B cell (primary cell): Measurements from ENCODE around the gene MCUB. TPM values are rescaled to one million over a fixed set of nuclear protein-coding genes. Genes with fewer than 3 reads are reported as not detected.

Source experiments
- ATAC-seq: fragments of 200-7000 bp; cut with Tn5 transposase; one replicate; pipeline ENCODE4 v1.10.0; 2021; ENCODE audit warnings: low read depth, mild to moderate bottlenecking, moderate number of reproducible peaks, moderate library complexity
- CTCF ChIA-PET: fragments of 350-600 bp; sonication (Branson Sonifier 250); formaldehyde crosslinking; loops from one replicate; lab custom pipeline; 2021; ENCODE audit warnings: antibody characterized with exemption, inconsistent platforms; lab: Charles Lee
- POLR2A ChIA-PET: fragments of 350-600 bp; sonication (Branson Sonifier 250); formaldehyde crosslinking; loops from one replicate; lab custom pipeline; 2021; ENCODE audit warnings: antibody characterized with exemption; lab: Charles Lee
- DNase-seq: peaks from one replicate; pipeline ENCODE4 v3.0.0; 2013
- H2AFZ ChIP-seq: 2 replicates; pipeline ENCODE4 v1.6.1; 2012; ENCODE audit warnings: mild to moderate bottlenecking, low read depth, low read length; ENCODE audit not compliant: insufficient read depth, poor library complexity, severe bottlenecking
- H3K27ac ChIP-seq, 2 donors: 1 replicate in 1 of 2; 2 replicates in 1 of 2; pipeline ENCODE4 v1.5.1; 2012 to 2013; ENCODE audit warnings: low read length in 2 of 2, mild to moderate bottlenecking in 2 of 2, moderate library complexity in 1 of 2
- H3K27me3 ChIP-seq, 4 experiments: fragments of 200-600 bp in 1 of 4; sonication (generic) in 1 of 4; replicated peaks in 1 of 4; 1 replicate in 2 of 4; 2 replicates in 2 of 4; pipeline versions ENCODE4 v1.6.1 to v1.7.0; 2013 to 2016; ENCODE audit warnings: low read length in 3 of 4, mild to moderate bottlenecking in 2 of 4, mixed read lengths in 1 of 4, moderate library complexity in 1 of 4; ENCODE audit not compliant: insufficient read depth in 4 of 4, control insufficient read depth in 3 of 4; ENCODE audit errors: control extremely low read depth in 1 of 4
- H3K36me3 ChIP-seq, 2 experiments: replicated peaks in 1 of 2; 1 replicate in 1 of 2; 2 replicates in 1 of 2; pipeline versions ENCODE4 v1.6.1 to v1.7.1; 2013; ENCODE audit warnings: low read length in 1 of 2; ENCODE audit not compliant: insufficient read depth in 2 of 2, control insufficient read depth in 1 of 2; ENCODE audit errors: control extremely low read depth in 1 of 2, extremely low read depth in 1 of 2
- H3K4me1 ChIP-seq, 2 donors: fragments of 200-600 bp in 1 of 2; sonication (generic) in 1 of 2; 1 replicate in 1 of 2; 2 replicates in 1 of 2; pipeline versions ENCODE4 v1.5.1 to v1.6.1; 2013 to 2017; ENCODE audit warnings: low read length in 2 of 2; ENCODE audit not compliant: control insufficient read depth in 2 of 2, insufficient read depth in 2 of 2
- H3K4me2 ChIP-seq: replicated peaks from 2 replicates; pipeline ENCODE3; 2012; ENCODE audit warnings: mild to moderate bottlenecking, low read depth, low read length; ENCODE audit not compliant: poor library complexity, severe bottlenecking
- H3K4me3 ChIP-seq, 5 experiments: fragments of 200-600 bp in 1 of 5; sonication (generic) in 1 of 5; 1 replicate in 3 of 5; 2 replicates in 2 of 5; pipeline versions ENCODE4 v1.5.1 to v1.7.0; 2011 to 2016; ENCODE audit warnings: low read length in 4 of 5, mild to moderate bottlenecking in 4 of 5, low read depth in 2 of 5, control low read depth in 1 of 5, moderate library complexity in 1 of 5; ENCODE audit not compliant: insufficient read depth in 1 of 5; ENCODE audit errors: control extremely low read depth in 1 of 5, extremely low read depth in 1 of 5
- H3K79me2 ChIP-seq: fragments of 200-600 bp; sonication (generic); one replicate; pipeline ENCODE4 v1.6.0; 2016; ENCODE audit warnings: low read length; ENCODE audit not compliant: control insufficient read depth, insufficient read depth
- H3K9ac ChIP-seq: fragments of 200-600 bp; sonication (generic); 2 replicates; pipeline ENCODE4 v1.6.1; 2017; ENCODE audit warnings: mild to moderate bottlenecking, low read length, moderate library complexity
- H3K9me3 ChIP-seq, 3 donors: one replicate each; pipeline versions ENCODE4 v1.6.1 to v1.7.1; 2013; ENCODE audit warnings: low read length in 2 of 3; ENCODE audit not compliant: control insufficient read depth in 2 of 3, insufficient read depth in 1 of 3; ENCODE audit errors: control extremely low read depth in 1 of 3
- H4K20me1 ChIP-seq: 2 replicates; pipeline ENCODE4 v1.6.0; 2012; ENCODE audit warnings: mild to moderate bottlenecking, low read length; ENCODE audit not compliant: insufficient read depth, control insufficient read depth, poor library complexity, severe bottlenecking
- H3K27ac Mint-ChIP-seq: one replicate; pipeline ENCODE4 v1.8.0; 2021; ENCODE audit warnings: mixed read lengths
- H3K27me3 Mint-ChIP-seq: one replicate; pipeline ENCODE4 v1.8.0; 2021; ENCODE audit warnings: mixed read lengths
- H3K4me1 Mint-ChIP-seq: one replicate; pipeline ENCODE4 v1.8.0; 2021; ENCODE audit warnings: mixed read lengths
- H3K4me3 Mint-ChIP-seq: one replicate; pipeline ENCODE4 v1.8.0; 2021; ENCODE audit warnings: mixed read lengths
- H3K9me3 Mint-ChIP-seq: one replicate; pipeline ENCODE4 v1.8.0; 2022; ENCODE audit warnings: mixed read lengths; ENCODE audit not compliant: insufficient read depth
- EZH2 ChIP-seq: IDR thresholded peaks from 2 replicates; pipeline ENCODE4 v1.6.1; 2012; ENCODE audit warnings: borderline replicate concordance, low read depth, mild to moderate bottlenecking, moderate library complexity, low read length; ENCODE audit not compliant: insufficient read depth, poor library complexity, severe bottlenecking
- WGBS: methylation state at CpG from one replicate; pipeline ENCODE4 v1.1.5; 2013; ENCODE audit warnings: missing lambda C conversion rate; ENCODE audit not compliant: insufficient coverage; 5-methylcytosine and 5-hydroxymethylcytosine counted together
- intact Hi-C: fragments of 100-400 bp; cut with micrococcal nuclease; formaldehyde crosslinking; loops from one replicate; pipeline ENCODE4 v1.10.0; 2022
- polyA plus RNA-seq: library from polyadenylated mRNA; depleted of rRNA; stranded (reverse); fragments of >200 nt; gene quantifications from 2 replicates; pipeline ENCODE4 v1.2.3, GENCODE V29; 2012
- total RNA-seq, 2 donors: library from RNA; stranded (reverse); fragments of 120-200 nt in 1 of 2; gene quantifications; 1 replicate in 1 of 2; 2 replicates in 1 of 2; pipeline versions ENCODE4 v1.2.3 to v1.2.4, GENCODE V29; 2013 to 2022
- TF ChIP-seq, protein P1 (sequence below): fragments of 200-600 bp; IDR thresholded peaks from one replicate; pipeline ENCODE4 v1.8.0; 2022; ENCODE audit warnings: antibody characterized with exemption, mild to moderate bottlenecking

Gene MCUB
- total and polyA plus RNA-seq, 2 donors (not counting 1 experiment from before 2014, with no cell fraction given) = 59.3 to 114 TPM

DNA sequence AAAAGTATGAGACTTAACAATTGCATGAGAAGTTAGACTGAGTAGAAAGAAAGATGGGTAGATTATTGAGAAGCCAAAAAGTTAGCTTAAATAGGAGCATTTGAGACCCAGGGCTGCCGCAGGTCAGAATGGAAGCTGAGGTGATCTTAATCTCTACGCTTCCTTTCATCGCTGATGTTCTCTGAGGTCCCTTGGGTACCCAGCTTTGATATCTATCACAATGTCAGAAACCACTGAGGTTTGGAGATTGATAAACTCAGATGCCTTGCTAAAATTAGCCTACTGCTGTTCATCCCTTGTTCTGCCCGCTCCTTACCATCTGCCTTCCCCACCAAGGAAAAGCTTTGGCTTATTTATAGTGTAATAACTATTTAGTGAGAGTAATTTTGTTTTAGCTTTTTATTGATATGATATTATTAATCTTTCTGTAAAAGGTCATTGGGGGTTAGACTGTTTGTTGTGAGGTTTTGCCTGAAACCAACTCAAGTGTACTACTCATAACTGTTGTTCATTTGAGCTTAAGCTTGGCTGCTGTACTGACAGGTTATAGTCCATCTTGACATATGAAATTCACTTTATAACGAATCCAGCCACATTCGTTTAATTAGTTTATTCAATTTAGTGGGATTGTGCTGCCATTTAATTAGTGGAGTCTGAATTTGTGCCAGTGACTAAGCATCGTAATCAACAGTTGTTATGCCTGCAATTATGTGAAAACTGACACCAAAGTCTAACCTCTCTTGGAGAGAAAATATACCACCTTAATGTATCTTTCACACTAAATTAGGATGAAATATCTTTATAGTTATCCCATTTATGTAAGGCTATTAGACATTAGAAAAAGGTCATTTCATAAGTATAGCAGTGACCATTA is 15.1 kb downstream of the MCUB start:
- TF ChIP-seq, protein P1, sequence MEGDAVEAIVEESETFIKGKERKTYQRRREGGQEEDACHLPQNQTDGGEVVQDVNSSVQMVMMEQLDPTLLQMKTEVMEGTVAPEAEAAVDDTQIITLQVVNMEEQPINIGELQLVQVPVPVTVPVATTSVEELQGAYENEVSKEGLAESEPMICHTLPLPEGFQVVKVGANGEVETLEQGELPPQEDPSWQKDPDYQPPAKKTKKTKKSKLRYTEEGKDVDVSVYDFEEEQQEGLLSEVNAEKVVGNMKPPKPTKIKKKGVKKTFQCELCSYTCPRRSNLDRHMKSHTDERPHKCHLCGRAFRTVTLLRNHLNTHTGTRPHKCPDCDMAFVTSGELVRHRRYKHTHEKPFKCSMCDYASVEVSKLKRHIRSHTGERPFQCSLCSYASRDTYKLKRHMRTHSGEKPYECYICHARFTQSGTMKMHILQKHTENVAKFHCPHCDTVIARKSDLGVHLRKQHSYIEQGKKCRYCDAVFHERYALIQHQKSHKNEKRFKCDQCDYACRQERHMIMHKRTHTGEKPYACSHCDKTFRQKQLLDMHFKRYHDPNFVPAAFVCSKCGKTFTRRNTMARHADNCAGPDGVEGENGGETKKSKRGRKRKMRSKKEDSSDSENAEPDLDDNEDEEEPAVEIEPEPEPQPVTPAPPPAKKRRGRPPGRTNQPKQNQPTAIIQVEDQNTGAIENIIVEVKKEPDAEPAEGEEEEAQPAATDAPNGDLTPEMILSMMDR = no peak
- TF ChIP-seq EZH2 = no peak

DNA sequence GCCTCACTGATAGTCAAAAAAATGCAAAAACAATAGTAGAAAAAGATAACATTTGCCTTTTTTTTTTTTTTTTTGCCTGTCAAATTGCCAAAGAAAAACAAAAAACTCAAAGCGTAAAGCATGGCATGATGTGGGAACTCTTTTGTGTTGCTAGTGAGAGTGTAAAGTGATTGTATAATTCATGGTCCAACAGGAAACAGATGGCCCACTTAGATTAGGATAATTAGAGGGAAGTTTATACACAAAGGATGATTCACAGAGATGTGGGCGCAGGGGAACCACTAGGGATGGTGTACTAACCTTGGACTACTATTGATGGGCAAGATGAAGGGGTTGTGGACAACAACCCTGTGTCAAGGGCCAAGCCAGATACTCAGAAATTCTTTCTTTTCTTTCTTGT is 16.4 kb downstream of the MCUB start:
- peaks cover 38% of the 10 kb centered on the region for H3K4me1 Mint-ChIP-seq
- peaks cover 86% of the 10 kb centered on the region for H3K79me2 ChIP-seq
- POLR2A ChIA-PET = no interaction called here

More for the DNA sequence above, 15.1 kb downstream of the MCUB start:
- no peak overlapping the region for H2AFZ ChIP-seq
- intact Hi-C loops = no loop called here
- H4K20me1 ChIP-seq = peaks cover 87% of the 10 kb centered on the region
- Mint-ChIP-seq H3K4me1 (peaks cover 42% of the 10 kb centered on the region), H3K27ac (no peak overlapping the region), H3K27me3 (no peaks in the 10 kb centered on the region), H3K4me3 (no peak overlapping the region), H3K9me3 (no peaks in the 10 kb centered on the region)
- H3K4me2 ChIP-seq = no peak overlapping the region
- H3K36me3 ChIP-seq = peaks cover 0 to 1% of the 10 kb centered on the region in 2 experiments
- no peak overlapping the region for H3K9ac ChIP-seq
- H3K4me1 ChIP-seq = peaks cover 0 to 3% of the 10 kb centered on the region in 2 donors
- H3K27me3 ChIP-seq = no peaks in the 10 kb centered on the region
- no peak for DNase-seq
- no peak overlapping the region for H3K4me3 ChIP-seq
- H3K27ac ChIP-seq = no peak overlapping the region
- ChIA-PET CTCF (no interaction called here), POLR2A (no interaction called here)
- 90% methylated on average over 3 of the region's 7 CpGs for WGBS
- peaks cover 95% of the 10 kb centered on the region for H3K79me2 ChIP-seq
- ATAC-seq = no peak
- peaks cover 0 to 5% (median 0%) of the 10 kb centered on the region in 3 donors for H3K9me3 ChIP-seq

More for the DNA sequence above, 16.4 kb downstream of the MCUB start:
- Histone ChIP-seq H3K4me1 (peaks cover 0 to 3% of the 10 kb centered on the region in 2 donors), H2AFZ (no peak overlapping the region), H3K27me3 (no peaks in the 10 kb centered on the region), H4K20me1 (peaks cover 76% of the 10 kb centered on the region), H3K9me3 (peaks cover 0 to 5% (median 0%) of the 10 kb centered on the region in 3 donors), H3K27ac (no peak overlapping the region), H3K4me2 (no peak overlapping the region), H3K36me3 (no peaks in the 10 kb centered on the region), H3K9ac (no peak overlapping the region), H3K4me3 (no peak overlapping the region)
- 100% methylated on average over 1 of the region's 2 CpGs for WGBS
- Mint-ChIP-seq H3K4me3 (no peak overlapping the region), H3K9me3 (no peaks in the 10 kb centered on the region), H3K27me3 (no peaks in the 10 kb centered on the region), H3K27ac (no peak overlapping the region)
- intact Hi-C loops = no loop called here
- TF ChIP-seq, protein P1 = no peak
- TF ChIP-seq EZH2 = no peak
- DNase-seq (no peak), ATAC-seq (no peak)
- CTCF ChIA-PET = no interaction called here
